GM15510 (cell line): Measurements from ENCODE around the gene FBXL20.

Experiments
- POLR2A ChIP-seq: IDR thresholded peaks from 3 replicates; pipeline ENCODE4 v1.6.1; 2011; ENCODE audit warnings: borderline replicate concordance; ENCODE audit not compliant: insufficient read length; ENCODE audit errors: extremely low read depth

The FBXL20 gene

DNA sequence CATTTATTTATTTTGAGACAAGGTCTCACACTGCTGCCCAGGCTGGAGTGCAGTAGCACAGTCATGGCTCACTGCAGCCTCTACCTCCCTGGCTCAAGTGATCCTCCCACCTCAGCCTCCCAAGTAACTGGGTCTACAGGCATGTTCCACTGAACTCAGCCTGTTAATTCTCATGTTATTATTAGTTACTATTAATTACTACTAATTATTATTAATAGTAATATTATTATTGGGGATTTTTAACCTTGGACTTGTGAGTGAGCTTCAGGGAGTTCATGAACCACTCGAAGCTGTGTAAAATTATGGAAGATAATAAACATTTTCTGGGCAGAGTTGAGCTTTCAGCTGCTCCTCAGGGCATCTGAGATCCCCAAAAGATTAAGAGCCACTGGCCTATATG, 171.1 kb downstream of the FBXL20 start:
- TF ChIP-seq POLR2A: no peak

DNA sequence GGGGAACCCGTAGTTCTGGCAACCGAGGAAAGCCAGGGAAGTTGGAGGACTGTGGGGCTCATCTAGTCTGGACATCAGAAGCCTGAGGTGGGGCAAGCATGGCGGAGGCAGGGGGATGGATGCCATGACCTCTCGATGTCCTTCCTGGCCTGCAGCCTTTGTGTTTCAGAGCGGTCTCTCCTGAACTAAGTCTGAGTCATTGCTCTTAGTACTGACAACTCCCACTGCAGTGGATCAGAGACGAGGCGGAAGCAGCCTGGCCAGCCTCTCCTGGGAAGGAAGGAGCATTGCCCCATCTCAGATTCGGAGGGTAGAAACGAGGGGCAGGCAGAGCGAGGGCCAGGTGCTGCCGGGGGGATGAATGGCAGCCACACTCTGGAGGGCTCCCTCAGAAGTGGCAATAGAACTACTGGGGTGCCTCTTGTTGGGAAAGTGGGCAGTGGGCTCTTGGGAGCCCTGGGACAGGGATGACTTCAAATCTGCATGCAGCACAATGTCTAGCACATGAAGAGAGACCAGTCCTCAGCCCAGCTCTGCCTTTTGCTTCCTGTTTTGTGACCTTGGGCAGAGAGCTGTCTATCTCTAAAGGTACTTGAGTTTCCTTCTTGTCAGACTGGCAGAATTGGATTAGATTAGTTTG, 172.0 kb downstream of the FBXL20 start:
- no peak for TF ChIP-seq POLR2A

DNA sequence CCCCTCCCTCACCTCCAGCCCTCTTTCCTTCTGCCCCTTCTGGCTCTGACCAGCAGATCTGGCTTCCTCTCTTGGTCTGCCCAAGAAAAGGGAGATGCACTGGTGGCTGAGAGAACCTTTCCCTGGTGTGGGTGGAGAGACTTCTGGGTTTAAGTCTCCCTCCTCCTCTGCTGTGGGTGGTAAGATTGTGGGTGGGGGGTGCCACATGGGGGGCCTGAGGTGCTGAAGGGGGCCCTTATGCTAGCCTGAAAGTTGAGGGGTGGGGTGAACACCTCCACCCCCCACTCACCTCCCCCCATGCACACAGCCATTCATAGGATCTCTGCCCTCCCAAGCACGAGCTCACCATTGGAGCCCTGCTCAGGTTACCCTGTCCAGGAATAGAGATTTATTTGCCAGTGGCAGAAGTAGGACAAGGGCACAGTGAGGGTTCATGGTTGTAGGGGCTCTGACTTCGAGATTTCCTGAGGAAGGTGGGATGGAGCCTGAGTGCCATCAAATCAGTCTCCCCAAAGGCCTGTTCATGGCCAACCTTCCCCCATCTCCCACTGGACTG, 174.0 kb downstream of the FBXL20 start:
- TF ChIP-seq POLR2A: no peak

DNA sequence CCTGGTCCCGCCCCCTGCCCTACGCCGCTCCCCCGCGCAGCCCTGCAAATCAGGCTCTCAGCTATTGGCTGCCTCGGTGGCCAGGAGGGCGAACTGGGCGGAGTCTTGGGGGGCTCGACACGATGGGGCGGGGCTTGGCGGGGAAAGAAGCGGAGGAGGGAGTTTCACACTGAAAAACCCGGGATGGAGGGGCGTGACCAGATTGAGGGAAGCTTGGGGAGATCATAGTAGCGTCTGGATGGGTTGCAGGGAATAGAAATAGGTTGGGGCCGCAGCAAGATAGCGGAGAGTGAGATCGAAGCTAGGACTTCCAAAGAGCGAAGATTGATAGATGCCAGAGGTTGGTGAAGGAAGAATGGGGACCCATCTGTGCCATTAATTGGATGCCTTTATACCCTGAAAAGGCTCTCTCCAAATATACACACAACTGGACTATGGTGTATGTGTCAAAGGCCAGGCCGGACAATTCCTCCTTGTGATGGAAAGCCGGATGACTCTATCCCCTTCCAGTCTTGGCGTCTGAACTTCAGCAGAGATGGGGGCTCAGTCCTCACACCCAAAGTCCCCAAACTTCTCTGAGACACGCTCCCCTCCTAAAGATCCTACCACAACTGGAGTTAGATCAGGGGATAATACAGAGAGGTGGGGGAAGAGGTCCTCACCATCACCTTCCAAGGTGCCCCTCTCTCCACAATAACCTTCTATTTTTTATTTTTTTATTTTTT, 175.3 kb downstream of the FBXL20 start:
- TF ChIP-seq POLR2A: no peak

DNA sequence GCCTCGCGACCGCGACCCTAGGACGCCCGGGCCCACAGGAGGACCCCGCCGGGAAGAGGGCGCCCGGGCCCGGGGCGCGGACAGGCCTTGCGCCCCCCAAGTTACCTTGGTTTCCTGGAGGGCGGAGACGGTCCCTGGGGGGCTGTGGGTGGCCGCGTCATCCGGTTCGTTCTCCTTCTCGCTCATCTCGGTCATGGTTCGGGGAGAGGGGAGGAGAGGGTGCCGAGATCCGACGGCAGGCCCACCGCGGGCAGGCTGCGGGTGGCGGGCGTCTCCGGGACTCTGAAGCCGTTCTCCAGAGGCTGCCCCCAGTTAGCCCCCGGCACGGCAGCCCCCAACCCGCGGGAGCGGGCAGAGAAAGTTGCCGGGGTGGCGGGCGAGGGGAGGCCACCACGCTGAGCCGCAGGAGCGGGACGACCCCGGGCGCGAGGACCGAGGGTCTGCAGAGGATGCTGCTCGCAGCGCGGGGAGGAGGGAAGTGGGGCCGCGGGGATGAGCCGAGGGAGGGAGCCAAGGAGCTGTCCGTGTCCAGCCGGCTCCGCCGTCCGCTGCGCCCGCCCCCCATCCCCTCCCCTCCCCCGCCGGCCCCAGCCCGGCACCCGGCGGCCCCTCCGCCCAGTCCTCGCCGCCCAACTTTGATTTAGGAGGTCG, 176.0 kb downstream of the FBXL20 start, which contains the start of gene STAC2:
Gene STAC2 (minus strand): TSS at position 638 of the 651 bp plus-strand sequence. CDS start 443 bp downstream, at position 195.
- TF ChIP-seq POLR2A: no peak

DNA sequence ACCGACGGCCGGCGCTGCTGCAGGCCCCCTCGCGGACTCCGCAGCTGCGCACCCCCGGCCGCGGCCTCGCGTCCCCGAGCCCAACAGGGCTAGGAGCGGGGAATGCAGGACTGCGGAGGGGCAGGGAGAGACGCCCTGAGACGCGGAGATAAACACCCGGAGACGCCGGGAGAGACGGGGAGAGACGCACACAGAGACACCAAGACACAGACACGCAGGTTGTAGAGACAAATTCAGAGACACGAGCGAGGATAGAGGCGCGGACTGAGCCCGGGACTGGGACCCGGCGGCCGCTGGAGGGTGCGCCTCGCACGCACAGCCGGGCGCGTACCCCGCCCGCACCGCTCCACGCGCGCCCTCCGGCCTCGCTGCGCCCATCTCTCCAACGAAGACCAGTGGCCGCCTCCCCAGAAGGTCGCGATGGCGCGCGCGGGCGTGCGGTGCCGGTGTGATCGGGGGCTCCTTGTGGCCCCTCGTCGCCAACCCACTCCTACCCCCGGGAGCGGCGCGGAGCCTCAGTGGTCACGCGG, 176.6 kb downstream of the FBXL20 start:
- TF ChIP-seq POLR2A: no peak

DNA sequence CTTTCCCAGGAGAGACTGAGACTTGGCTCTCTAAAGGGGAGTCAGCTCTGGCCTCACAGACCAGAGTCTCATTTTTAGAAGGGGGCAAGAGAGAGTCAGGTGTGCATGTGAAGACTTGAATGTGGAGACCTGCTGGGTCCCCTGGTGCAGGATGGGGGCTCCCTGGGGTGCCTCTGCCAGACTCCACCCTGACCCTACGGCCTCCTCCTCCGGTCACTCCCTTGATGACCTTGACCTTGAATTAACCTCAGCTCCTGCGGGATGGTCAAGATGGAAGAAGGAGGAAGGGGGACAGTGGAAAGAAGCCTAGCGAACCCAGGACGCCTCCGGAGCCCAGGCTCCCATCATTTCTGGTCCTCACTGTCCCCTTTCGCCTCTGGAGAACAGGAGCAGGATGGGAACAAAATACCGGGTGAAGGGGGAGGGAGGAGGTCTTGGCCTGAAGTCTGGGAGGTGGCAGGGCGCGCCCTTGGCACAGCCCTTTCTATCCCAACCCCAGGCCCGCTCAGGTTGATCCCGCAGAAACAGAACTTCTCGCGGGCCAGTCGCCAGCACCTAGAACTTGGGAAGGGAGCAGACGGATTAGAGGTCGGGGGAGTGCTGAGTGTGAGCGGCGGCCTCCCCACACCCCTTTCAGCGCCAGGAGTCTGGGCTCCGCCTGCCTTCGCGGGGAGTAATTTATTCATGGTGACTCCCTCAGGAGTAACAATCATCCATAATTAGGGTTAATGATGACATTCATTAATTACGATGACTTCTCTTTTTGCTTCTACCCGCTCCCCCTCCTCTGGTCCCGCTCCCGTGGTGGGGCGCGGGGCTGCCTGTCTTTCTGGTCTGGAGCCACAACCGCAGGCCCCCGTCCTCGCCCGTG, 177.3 kb downstream of the FBXL20 start:
- TF ChIP-seq POLR2A: no peak

DNA sequence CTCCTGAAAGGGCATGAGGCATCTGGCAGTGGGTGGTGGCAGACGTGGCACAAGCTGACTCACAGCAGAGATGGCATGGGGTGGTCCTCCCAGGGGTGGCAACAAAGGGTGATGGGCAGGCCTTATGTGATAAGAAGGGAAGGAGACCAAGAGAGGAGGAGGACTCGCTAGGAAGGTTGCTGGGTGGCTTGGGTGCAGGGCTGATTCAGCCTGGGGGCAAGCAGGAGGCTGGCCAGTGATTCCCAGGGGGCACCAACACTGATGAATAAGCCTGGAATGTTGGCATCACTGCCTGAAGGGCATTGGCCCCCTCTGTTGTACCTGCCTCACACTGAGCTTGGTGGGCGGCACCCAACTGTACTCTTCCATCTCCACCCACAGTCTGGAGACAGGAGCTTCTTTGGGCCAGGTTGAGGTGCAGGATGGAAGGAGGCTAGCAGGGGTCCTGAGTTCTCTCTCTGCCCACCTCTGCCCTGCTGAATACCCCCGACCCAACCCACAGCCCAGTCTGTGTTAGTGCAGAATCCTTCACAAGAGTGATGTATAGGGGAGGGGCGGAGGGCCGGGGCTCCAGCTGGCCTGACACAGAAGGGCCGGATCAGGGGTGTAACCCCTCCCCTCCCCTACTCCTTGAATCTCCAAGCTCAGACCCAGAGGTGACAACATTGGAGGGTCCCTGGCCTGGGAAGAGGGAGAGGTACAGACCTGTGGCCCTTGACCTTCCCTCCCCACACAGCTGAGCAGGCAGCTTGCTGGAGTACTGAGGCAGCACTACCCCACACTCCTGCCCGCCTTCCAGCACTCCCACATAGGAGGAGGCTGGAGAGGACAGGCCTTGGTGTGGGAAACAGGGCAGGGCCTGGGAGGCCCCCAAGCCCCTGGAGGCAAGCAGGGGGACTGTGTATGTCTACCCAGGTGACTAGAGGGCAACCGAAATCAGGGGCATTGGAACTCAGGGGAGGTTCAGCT, 178.3 kb downstream of the FBXL20 start:
- TF ChIP-seq POLR2A: no peak

DNA sequence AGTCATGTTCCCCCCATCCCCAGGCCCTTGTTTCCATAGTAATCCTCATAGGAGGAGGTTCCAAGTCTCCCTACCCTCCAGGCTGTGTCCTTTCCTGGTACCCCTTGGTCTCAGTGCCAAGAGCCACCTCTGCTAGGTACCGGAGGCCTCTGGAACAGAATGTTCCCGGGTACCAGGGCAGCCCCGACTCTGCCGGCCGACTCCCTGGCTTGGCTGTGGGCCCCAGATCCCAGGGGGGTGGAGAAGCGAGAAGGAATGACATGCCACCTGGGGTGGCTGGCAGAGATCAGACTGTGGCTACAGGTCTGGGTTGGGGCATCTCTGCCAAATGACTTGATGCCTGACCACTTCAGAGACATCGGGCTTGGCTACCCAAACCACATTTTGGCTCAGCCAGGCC, 179.3 kb downstream of the FBXL20 start:
- no peak for TF ChIP-seq POLR2A

DNA sequence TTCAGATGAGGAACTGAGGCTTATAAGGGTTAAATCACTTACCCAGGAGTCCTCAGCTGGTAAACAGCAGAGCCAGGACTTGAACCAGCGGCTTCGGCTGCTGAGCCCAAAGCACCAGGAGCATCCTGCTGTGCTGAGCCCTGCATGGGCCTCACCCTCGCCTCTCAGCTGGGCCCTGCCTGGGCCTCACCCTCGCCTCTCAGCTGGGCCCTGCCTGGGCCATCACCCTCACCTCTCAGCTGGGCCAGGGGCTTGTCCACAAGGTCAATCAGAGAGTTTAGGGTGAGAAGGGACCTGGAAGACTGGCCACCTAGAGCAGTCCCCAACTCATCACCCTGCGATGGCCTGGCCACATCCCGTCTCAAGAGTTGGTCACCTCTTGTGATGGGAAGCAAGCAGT, 179.9 kb downstream of the FBXL20 start:
- TF ChIP-seq POLR2A: no peak

DNA sequence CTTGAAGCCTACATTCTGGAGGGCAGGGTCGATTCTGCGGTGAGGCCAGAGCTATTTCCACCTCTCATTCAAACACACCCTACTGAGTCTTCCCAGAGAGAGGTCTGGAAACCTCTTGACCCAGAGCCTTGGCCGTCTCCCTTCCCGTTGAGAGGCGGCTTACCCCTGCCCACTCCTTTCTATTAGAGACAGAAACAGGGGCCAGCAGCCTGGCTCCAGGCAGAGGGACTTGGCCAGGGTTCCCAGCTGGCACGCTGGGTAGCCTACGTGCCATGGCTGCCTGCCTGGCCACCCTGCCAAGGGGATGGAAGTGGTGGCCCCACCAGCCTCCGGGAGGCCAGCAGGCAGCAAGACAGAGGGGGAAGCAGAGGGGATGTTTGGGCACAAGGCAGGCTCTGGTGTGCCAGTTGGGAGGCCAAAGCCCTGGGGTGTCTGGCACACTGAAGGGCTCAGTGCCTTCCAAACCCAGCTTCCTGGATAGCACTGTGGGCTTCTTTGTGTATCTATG, 181.7 kb downstream of the FBXL20 start:
- TF ChIP-seq POLR2A: no peak

DNA sequence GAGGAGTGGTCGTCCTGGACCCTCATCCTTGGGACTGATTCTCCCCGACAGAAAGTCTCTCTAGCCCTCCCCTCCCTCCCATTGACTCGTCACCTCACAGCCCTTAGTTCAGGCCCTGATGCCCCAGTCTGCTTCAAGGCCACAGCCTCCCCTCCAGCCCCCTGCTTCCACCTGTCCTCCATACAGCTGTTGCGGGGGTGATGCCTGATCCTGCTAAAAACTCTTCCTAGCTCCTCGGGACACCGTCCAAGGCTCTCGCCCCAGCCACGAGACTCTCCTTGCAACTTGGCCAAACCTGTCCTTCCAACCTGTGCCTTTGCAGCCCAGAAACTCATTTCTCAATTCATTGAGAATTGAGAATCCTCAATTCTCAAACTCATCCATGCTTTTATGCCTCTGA, 182.5 kb downstream of the FBXL20 start:
- no peak for TF ChIP-seq POLR2A
